ENCODE data around the gene TMEM125.

The TMEM125 gene

DNA sequence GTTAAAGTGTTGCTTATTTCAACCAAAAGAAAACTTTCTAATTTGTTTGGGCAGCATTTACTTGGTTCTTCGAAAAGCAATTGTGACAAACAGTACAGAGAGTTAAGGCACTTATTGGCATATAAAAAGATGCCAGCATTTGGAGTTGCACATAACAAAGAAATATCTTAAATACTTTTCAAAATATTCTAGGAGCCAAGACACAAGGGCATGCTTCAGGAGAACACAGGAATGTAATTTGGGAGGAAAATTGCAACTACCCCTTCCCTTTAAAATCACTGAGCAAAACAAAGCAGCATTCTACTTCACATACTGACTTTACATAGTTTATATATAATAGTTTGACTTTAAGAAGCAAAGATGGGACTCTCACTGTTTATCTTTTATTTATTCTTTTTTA lies 26.4 kb downstream of the TMEM125 start:
- no peak for DNase-seq

- DNase-seq, result no peak
These were observed 28.3 kb downstream of the TMEM125 start for GRCh38 chr1:43298055-43298454.

GRCh38 chr1:43299101-43299500 lies 29.3 kb downstream of the TMEM125 start:
- no peak for DNase-seq

- DNase-seq, result no peak
These were observed 30.8 kb downstream of the TMEM125 start, which contains the start of gene TIE1 for GRCh38 chr1:43300378-43301094. TIE1 (plus strand) TSS chr1:43300982; CDS start chr1:43301072, 90 bp downstream.

GRCh38 chr1:43302201-43302600 lies 32.4 kb downstream of the TMEM125 start:
- no peak for DNase-seq

DNA sequence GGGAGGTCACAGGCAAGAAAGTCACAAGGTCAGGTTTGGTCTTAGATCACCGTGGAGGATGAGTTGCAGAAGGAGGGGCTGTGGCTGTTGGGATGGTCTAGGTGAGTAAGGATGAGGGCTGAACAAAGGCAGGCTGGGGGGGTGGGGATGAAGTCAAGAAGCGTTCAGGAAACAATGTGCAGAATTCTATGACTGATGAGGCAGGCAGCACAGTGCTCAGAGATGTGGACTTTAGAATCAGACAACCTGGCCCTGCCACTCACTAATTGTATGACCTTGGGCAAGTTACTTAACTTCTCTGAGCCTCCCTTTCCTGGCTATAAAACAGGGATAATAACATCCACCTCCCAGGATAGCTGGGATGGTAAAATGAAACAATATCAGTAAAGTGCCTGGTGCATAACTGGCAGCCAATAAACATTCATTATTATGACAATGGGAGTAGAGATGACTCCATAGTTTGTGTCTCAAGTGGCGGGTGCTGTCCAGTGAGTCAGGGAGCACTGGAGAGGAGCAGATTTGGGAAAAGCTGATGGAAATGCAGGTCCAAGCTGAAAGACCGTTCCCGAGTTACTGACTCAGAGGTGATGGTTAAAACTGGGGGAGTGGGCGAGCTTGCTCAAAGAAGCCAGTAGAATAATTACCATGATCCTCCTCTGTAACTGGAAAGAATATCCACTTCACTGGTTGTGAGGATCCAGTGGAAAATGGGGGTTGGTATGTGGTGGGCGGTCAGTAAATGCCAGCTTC lies 33.1 kb downstream of the TMEM125 start:
- DNase-seq, result no peak

- DNase-seq, result no peak
These were observed 33.9 kb downstream of the TMEM125 start for GRCh38 chr1:43303471-43304313.

DNA sequence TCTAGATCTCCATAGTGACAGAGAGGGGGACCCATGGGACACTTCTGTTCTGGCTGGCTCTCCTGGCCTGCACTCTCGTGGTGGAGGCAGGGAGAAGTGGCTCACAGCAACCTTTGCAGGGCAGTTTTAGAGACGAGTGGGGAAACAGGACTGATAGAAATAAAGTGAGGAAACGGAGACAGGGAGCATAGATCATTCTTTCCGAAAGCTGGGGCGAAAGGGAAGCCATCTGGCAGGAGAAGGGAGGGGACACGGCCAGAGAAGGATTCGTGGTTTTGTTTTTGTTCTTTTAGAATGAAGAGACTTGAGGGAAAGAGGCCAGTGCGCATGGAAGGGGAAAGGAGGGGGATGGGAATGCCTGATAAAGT lies 34.5 kb downstream of the TMEM125 start:
- no peak for DNase-seq

DNA sequence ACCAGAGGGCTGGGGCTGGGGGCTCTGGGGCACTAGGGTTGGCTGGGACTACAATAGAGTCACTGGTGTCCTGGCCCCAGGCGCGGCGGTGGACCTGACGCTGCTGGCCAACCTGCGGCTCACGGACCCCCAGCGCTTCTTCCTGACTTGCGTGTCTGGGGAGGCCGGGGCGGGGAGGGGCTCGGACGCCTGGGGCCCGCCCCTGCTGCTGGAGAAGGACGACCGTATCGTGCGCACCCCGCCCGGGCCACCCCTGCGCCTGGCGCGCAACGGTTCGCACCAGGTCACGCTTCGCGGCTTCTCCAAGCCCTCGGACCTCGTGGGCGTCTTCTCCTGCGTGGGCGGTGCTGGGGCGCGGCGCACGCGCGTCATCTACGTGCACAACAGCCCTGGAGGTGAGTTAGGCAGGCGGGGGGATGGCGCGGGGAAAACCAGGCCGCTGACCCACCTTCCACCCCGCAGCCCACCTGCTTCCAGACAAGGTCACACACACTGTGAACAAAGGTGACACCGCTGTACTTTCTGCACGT lies 35.1 kb downstream of the TMEM125 start:
- no peak for DNase-seq

- DNase-seq, result no peak
These were observed 35.7 kb downstream of the TMEM125 start for GRCh38 chr1:43305461-43305860.

DNA sequence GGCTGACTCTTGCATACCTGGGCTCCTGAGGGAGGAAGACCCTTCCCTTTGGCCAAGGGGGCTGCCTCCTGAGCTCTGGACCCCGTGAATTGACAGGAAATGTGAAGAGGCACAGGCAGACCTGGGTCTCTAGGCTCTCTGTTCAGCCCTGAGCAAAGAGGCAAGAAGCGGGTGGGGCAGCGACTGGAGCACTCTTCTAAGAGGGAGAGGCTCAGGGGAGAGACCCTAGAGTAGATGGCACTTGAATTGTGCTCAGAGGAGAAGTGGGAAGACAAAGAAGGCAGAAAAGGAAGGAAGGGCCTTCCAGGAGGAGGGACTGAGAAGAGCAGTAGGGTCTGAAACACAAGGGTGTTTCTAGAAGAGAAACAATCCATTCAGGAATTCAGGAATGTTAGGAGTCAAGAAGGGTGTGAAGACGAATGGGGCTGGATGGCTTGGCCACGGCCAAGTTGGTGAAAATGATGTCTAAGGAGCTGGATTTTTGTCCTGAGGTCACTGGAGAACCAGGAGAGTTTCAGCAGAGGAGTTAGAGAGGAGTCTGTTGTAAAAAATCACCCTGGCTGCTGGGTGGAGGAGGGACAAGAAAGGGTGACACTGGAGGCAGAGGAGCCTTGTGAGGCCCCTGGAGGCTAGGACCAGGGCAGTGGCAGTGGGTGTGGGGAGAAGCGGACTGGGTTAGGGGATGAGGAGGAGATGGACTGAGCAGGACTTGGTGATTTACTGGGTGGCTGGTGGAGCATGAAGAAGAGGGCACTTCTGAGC lies 36.3 kb downstream of the TMEM125 start:
- DNase-seq, result no peak

DNA sequence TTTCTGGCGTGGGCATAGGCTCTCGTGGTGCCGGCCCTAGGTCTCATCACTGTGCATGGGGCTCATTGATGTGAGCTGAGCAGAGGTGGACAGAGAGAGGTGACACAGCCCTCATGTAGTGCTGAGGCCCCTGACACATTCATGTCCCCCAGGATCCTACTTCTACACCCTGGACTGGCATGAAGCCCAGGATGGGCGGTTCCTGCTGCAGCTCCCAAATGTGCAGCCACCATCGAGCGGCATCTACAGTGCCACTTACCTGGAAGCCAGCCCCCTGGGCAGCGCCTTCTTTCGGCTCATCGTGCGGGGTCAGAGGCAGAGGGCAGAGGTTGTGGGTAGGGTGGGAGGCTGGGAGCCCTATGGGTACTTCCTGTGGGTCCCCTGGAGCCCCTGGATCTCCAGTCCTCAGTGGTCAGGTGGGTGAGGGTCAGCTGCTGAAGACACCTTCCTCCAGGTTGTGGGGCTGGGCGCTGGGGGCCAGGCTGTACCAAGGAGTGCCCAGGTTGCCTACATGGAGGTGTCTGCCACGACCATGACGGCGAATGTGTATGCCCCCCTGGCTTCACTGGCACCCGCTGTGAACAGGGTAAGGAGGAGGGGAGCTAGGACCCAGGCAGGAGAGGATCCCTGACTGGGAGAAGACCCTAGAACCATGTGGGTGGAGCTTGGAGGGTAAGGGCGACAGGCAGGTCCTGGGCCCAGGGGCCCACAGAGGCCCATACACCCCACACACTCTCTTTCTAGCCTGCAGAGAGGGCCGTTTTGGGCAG lies 37.1 kb downstream of the TMEM125 start:
- no peak for DNase-seq

GRCh38 chr1:43307458-43308158 lies 37.8 kb downstream of the TMEM125 start:
- DNase-seq, result no peak

DNA sequence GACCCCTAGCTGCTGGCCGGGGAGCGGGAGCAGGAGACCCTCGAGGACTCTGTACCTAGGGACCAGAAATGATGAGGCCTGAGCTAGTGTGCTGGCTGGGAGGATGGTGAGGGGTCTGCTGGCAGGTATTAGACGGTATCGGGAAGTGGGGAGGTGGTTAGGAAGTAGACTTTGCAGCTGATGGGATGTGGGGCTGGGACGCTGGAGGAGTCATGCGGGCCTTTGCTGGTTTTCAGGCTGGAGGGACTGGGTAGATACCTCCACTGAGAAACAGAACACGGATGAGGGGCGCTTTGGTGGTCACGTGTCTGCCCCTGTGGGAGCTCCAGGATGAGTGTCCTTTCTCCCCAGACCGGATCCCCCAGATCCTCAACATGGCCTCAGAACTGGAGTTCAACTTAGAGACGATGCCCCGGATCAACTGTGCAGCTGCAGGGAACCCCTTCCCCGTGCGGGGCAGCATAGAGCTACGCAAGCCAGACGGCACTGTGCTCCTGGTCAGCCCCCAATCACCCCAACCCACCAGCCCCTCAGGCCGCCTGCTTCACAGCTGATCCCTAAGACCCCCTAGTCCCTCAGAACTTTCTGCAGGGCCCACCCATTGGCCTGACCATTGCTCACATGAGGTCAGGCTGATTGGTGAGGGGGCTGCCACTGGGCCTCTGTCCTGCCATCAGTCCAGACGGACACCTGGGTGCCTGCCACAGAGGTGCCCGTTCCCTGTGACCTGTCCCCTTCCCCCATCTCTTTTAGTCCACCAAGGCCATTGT lies 39.0 kb downstream of the TMEM125 start:
- no peak for DNase-seq

- DNase-seq, result no peak
These were observed 39.7 kb downstream of the TMEM125 start for GRCh38 chr1:43309405-43310025.

DNA sequence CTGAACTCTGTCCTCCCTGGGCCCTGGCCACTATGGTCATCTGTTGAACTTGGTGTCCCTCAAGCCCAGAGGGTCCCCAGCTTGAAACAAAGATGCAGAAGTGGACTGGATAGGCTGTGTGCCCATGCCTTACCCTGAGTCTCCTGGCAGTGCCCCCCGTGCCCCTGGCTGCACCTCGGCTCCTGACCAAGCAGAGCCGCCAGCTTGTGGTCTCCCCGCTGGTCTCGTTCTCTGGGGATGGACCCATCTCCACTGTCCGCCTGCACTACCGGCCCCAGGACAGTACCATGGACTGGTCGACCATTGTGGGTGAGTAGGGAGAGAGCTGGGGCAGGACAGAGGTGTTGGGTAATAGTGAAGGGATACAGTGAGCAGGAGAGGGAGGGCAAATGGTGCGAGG lies 41.7 kb downstream of the TMEM125 start:
- DNase-seq, result no peak

- no peak for DNase-seq
These were observed 42.4 kb downstream of the TMEM125 start for GRCh38 chr1:43312212-43312623.

DNA sequence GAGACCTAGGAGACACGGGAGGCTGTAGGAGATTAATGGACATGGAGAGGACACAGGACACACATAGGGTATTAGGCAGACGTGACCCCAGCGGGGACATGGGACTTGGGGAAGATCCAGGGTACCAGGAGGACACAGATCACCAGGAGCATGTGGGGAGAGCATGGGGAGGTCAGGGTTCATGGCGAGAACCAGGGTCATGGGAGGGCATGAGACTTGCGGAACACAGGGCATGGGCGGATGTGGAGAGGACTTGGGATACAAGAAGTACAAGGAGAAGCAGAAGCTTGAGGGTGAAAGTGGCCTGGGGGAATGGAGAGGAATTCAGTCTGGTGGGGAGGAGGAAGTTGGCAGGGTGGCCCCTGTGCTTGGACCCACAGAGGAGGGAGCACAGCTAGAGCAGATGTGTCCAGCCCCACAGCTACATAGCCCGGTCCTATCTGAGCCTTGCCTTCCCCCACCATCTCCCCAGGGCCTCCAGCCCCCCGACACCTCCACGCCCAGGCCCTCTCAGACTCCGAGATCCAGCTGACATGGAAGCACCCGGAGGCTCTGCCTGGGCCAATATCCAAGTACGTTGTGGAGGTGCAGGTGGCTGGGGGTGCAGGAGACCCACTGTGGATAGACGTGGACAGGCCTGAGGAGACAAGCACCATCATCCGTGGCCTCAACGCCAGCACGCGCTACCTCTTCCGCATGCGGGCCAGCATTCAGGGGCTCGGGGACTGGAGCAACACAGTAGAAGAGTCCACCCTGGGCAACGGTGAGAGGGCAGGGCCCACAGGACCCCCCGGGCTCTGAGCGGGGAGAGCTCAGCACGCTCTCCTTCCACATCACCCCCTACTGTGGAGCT lies 43.1 kb downstream of the TMEM125 start:
- no peak for DNase-seq

- no peak for DNase-seq
These were observed 44.0 kb downstream of the TMEM125 start for GRCh38 chr1:43313771-43314170.

All from stimulated activated CD8-positive, alpha-beta memory T cell treated with anti-CD3 and anti-CD28 coated beads, Interleukin-4, amount 100 ng/mL, for 48 hours (primary cell).